ENCODE results near the gene ISOC1.

Gene ISOC1

GRCh38 chr5:129065721-129066120 is 28.8 kb upstream of the ISOC1 start:
- TF ChIP-seq CTCF (IDR thresholded peaks at IDR 0.05; ENCODE audit: borderline replicate concordance, extremely low read depth, low read length, poor library complexity, severe bottlenecking), result no peak
- no peak for TF ChIP-seq EZH2 (IDR thresholded peaks at IDR 0.05; ENCODE audit: borderline replicate concordance, low read depth, low read length, severe bottlenecking)
- no peaks in the 10 kb centered on the region for H3K79me2 ChIP-seq (ENCODE audit: insufficient read depth, low read length)
- no peak for DNase-seq
- no peaks in the 10 kb centered on the region for H3K27me3 ChIP-seq (ENCODE audit: insufficient read depth, low read length, poor library complexity)
- no peak overlapping the region for H3K4me2 ChIP-seq (ENCODE audit: insufficient read depth, low read length)
- no peak for ATAC-seq (ENCODE audit: insufficient read depth, low read depth)
- no peak overlapping the region for H2AFZ ChIP-seq (ENCODE audit: low read depth, low read length)
- H3K27ac ChIP-seq (ENCODE audit: low read length), result no peak overlapping the region
- no peaks in the 10 kb centered on the region for H3K36me3 ChIP-seq (ENCODE audit: insufficient read depth, low read length)
- H3K9me3 ChIP-seq (ENCODE audit: insufficient read depth, low read length, severe bottlenecking), result no peaks in the 10 kb centered on the region
- no peak overlapping the region for H3K9ac ChIP-seq (ENCODE audit: low read depth, low read length)
- H3K4me3 ChIP-seq (ENCODE audit: low read depth in 1 of 2, low read length in 2 of 2), result no peak overlapping the region
- no peaks in the 10 kb centered on the region for H4K20me1 ChIP-seq (ENCODE audit: insufficient read depth, low read length)
- no peaks in the 10 kb centered on the region for H3K4me1 ChIP-seq (ENCODE audit: insufficient read depth, low read length)

GRCh38 chr5:129067745-129068144 is 26.8 kb upstream of the ISOC1 start:
- Histone ChIP-seq H3K4me2 (ENCODE audit: insufficient read depth, low read length) (no peak overlapping the region), H3K4me1 (ENCODE audit: insufficient read depth, low read length) (no peaks in the 10 kb centered on the region), H3K79me2 (ENCODE audit: insufficient read depth, low read length) (no peaks in the 10 kb centered on the region), H3K36me3 (ENCODE audit: insufficient read depth, low read length) (no peaks in the 10 kb centered on the region), H3K27me3 (ENCODE audit: insufficient read depth, low read length, poor library complexity) (no peaks in the 10 kb centered on the region), H4K20me1 (ENCODE audit: insufficient read depth, low read length) (no peaks in the 10 kb centered on the region), H3K27ac (ENCODE audit: low read length) (no peak overlapping the region), H3K9me3 (ENCODE audit: insufficient read depth, low read length, severe bottlenecking) (no peaks in the 10 kb centered on the region), H3K4me3 (ENCODE audit: low read depth in 1 of 2, low read length in 2 of 2) (no peak overlapping the region), H3K9ac (ENCODE audit: low read depth, low read length) (no peak overlapping the region), H2AFZ (ENCODE audit: low read depth, low read length) (no peak overlapping the region)
- no peak for DNase-seq
- no peak for TF ChIP-seq EZH2 (IDR thresholded peaks at IDR 0.05; ENCODE audit: borderline replicate concordance, low read depth, low read length, severe bottlenecking)
- no peak for TF ChIP-seq CTCF (IDR thresholded peaks at IDR 0.05; ENCODE audit: borderline replicate concordance, extremely low read depth, low read length, poor library complexity, severe bottlenecking)
- no peak for ATAC-seq (ENCODE audit: insufficient read depth, low read depth)

DNA sequence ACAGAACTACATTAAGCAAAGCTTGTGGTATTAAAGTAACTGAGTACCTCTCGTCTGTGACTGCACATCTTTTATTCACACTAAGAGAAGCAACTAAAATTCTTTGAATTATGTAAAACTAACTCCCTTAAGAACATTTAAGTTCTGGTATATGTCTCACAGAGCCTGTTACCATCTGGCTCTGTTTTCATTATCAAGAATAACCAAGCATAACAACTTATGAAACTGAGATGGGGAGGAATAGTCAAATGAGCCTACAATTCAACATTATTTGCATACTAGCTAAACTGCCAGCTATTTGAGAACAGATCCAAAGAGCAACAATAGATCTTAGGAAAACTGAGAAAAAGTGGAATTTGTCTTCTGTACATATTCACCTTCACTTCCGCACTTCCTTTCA is 25.3 kb upstream of the ISOC1 start:
- TF ChIP-seq CTCF (IDR thresholded peaks at IDR 0.05; ENCODE audit: borderline replicate concordance, extremely low read depth, low read length, poor library complexity, severe bottlenecking), result no peak
- no peak for TF ChIP-seq EZH2 (IDR thresholded peaks at IDR 0.05; ENCODE audit: borderline replicate concordance, low read depth, low read length, severe bottlenecking)
- ATAC-seq (ENCODE audit: insufficient read depth, low read depth), result no peak
- no peak overlapping the region for H3K27ac ChIP-seq (ENCODE audit: low read length)

DNA sequence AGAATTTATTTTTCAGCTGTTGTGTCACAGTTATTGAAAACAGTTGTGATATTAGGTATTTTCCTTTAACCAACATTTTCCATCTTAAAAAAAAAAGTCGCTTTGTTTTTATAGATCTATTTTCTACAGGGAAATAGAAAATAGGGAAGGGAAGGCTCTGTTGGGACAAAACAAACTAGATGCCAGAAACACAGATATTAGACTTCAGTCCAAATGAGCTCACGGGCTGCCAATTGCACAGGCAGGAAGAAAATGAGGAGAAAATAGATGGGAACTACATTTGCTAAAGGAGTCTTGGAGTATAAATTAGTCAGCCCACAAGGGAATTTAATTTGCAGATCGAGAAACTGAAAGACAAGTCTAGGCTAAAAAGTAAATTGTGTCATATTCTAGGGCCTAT is 21.4 kb upstream of the ISOC1 start:
- no peaks in the 10 kb centered on the region for H4K20me1 ChIP-seq (ENCODE audit: insufficient read depth, low read length)
- no peak for DNase-seq
- ATAC-seq (ENCODE audit: insufficient read depth, low read depth), result no peak
- no peaks in the 10 kb centered on the region for H3K27me3 ChIP-seq (ENCODE audit: insufficient read depth, low read length, poor library complexity)
- H3K9me3 ChIP-seq (ENCODE audit: insufficient read depth, low read length, severe bottlenecking), result no peaks in the 10 kb centered on the region
- no peaks in the 10 kb centered on the region for H3K36me3 ChIP-seq (ENCODE audit: insufficient read depth, low read length)
- no peak overlapping the region for H3K4me2 ChIP-seq (ENCODE audit: insufficient read depth, low read length)
- no peak overlapping the region for H3K4me3 ChIP-seq (ENCODE audit: low read depth in 1 of 2, low read length in 2 of 2)
- no peaks in the 10 kb centered on the region for H3K79me2 ChIP-seq (ENCODE audit: insufficient read depth, low read length)
- H3K4me1 ChIP-seq (ENCODE audit: insufficient read depth, low read length), result no peaks in the 10 kb centered on the region
- TF ChIP-seq EZH2 (IDR thresholded peaks at IDR 0.05; ENCODE audit: borderline replicate concordance, low read depth, low read length, severe bottlenecking) (no peak), CTCF (IDR thresholded peaks at IDR 0.05; ENCODE audit: borderline replicate concordance, extremely low read depth, low read length, poor library complexity, severe bottlenecking) (no peak)
- no peak overlapping the region for H3K27ac ChIP-seq (ENCODE audit: low read length)
- no peak overlapping the region for H2AFZ ChIP-seq (ENCODE audit: low read depth, low read length)
- no peak overlapping the region for H3K9ac ChIP-seq (ENCODE audit: low read depth, low read length)

More for the DNA sequence above, 25.3 kb upstream of the ISOC1 start:
- H3K4me2 ChIP-seq (ENCODE audit: insufficient read depth, low read length), result no peak overlapping the region
- no peak overlapping the region for H3K9ac ChIP-seq (ENCODE audit: low read depth, low read length)
- no peak overlapping the region for H2AFZ ChIP-seq (ENCODE audit: low read depth, low read length)
- H3K79me2 ChIP-seq (ENCODE audit: insufficient read depth, low read length), result no peaks in the 10 kb centered on the region
- H4K20me1 ChIP-seq (ENCODE audit: insufficient read depth, low read length), result no peaks in the 10 kb centered on the region
- H3K9me3 ChIP-seq (ENCODE audit: insufficient read depth, low read length, severe bottlenecking), result no peaks in the 10 kb centered on the region
- no peak overlapping the region for H3K4me3 ChIP-seq (ENCODE audit: low read depth in 1 of 2, low read length in 2 of 2)
- no peaks in the 10 kb centered on the region for H3K27me3 ChIP-seq (ENCODE audit: insufficient read depth, low read length, poor library complexity)
- no peak for DNase-seq
- H3K36me3 ChIP-seq (ENCODE audit: insufficient read depth, low read length), result no peaks in the 10 kb centered on the region
- H3K4me1 ChIP-seq (ENCODE audit: insufficient read depth, low read length), result no peaks in the 10 kb centered on the region

Data from DND-41 (cell line).